Upper lobe of left lung (tissue), 4 donors: ENCODE measurements around the gene ARHGAP31.

Experiments used
- POLR2AphosphoS5 ChIP-seq, 2 donors: sonication (generic); formaldehyde crosslinking; IDR thresholded peaks; one replicate each; pipeline ENCODE4 v1.5.1; 2017; ENCODE audit warnings: antibody characterized with exemption in 2 of 2
- TF ChIP-seq, protein P1 (sequence below), 6 experiments: fragments of 450-650 bp in 4 of 6; fragments of 200-600 bp in 2 of 6; sonication (generic) in 2 of 6; IDR thresholded peaks; one replicate each; pipeline ENCODE4 v1.5.1; 2016 to 2019; ENCODE audit warnings: antibody characterized with exemption in 6 of 6

DNA sequence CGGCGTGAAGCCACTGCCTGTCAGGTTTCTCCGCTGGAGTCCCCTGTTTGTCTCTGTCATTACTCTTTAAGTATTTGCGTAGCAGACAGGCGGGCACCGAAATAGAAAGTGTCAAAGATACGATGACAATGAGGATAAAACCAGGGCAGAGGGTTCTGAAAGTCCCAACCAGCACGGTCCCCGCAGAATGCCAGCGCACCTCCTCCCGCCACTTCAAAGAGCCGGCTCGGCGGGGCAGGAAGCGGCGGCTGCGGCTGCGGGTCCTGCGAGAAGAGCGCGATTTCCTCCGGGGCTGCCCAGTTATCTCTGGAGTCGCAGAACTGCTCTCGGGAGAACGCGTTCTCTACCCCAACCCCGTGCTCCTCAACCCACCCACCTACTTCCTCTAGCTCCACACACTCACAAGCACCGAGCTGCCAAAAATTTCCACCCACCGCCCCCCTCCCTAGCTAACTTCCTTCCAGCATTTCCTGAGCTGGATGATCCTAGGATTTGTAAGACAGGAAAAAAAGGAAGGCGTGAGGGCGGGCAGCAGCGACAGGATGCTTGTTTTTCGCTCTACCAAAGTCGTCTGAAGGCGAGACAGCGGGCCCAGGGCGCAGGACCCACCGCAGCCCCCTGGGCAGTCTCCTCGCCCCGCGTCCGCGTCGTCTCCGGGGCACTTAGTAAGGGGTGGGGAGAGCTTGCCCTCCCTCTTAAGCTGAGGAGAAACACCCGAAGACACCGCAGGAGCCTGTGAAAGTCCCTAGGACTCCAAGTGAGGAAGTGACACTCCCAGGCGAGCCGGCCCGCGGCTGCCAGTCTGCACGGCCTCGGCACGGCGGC, at the start of gene ARHGAP31:
- TF ChIP-seq, protein P1, sequence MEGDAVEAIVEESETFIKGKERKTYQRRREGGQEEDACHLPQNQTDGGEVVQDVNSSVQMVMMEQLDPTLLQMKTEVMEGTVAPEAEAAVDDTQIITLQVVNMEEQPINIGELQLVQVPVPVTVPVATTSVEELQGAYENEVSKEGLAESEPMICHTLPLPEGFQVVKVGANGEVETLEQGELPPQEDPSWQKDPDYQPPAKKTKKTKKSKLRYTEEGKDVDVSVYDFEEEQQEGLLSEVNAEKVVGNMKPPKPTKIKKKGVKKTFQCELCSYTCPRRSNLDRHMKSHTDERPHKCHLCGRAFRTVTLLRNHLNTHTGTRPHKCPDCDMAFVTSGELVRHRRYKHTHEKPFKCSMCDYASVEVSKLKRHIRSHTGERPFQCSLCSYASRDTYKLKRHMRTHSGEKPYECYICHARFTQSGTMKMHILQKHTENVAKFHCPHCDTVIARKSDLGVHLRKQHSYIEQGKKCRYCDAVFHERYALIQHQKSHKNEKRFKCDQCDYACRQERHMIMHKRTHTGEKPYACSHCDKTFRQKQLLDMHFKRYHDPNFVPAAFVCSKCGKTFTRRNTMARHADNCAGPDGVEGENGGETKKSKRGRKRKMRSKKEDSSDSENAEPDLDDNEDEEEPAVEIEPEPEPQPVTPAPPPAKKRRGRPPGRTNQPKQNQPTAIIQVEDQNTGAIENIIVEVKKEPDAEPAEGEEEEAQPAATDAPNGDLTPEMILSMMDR (IDR thresholded peaks at IDR 0.05): peak in 1 of 6 experiments; percentile 10
- peak; percentile 66 to 85 for TF ChIP-seq POLR2AphosphoS5 (IDR thresholded peaks at IDR 0.05)
